22Rv1 (cell line): Measurements from ENCODE around the gene WWOX.

Source experiments
- H3K27ac ChIP-seq: fragments of 450-650 bp; 2 replicates; pipeline ENCODE4 v1.5.1; 2017
- ZFX ChIP-seq: fragments of 450-650 bp; IDR thresholded peaks from 2 replicates; pipeline ENCODE4 v1.6.1; 2017; ENCODE audit warnings: antibody characterized with exemption, borderline replicate concordance
- TF ChIP-seq, protein P1 (sequence below): fragments of 450-650 bp; IDR thresholded peaks from 2 replicates; pipeline ENCODE4 v1.5.1; 2017; ENCODE audit warnings: mild to moderate bottlenecking

The WWOX gene

DNA sequence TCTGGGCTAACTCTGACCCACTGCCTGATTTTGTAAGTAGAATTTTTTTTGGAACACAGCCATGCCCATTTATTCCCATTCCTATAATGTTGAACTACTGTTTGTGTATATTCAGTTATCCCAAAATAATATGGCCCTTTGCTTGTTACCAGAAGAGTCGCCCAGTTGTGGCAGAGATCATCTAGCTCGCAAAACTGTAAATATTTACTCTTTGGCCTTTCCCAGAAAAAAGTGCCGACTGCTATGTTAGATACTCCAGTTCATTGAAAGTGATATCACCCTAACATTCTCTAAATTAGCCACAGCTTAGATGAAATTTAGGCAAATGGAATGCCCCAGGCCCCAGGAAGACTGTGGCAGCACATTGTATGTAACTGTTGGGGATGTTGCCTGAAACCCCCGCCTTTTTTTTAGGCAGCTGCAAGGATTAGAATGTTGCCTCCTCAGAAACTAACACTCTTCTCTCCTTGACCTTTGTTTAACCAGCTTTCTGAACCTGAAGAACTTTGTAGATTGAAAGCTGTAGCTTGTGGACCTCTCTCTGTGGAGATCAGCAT lies 19.1 kb downstream of the WWOX start:
- no peak for TF ChIP-seq ZFX
- TF ChIP-seq, protein P1, sequence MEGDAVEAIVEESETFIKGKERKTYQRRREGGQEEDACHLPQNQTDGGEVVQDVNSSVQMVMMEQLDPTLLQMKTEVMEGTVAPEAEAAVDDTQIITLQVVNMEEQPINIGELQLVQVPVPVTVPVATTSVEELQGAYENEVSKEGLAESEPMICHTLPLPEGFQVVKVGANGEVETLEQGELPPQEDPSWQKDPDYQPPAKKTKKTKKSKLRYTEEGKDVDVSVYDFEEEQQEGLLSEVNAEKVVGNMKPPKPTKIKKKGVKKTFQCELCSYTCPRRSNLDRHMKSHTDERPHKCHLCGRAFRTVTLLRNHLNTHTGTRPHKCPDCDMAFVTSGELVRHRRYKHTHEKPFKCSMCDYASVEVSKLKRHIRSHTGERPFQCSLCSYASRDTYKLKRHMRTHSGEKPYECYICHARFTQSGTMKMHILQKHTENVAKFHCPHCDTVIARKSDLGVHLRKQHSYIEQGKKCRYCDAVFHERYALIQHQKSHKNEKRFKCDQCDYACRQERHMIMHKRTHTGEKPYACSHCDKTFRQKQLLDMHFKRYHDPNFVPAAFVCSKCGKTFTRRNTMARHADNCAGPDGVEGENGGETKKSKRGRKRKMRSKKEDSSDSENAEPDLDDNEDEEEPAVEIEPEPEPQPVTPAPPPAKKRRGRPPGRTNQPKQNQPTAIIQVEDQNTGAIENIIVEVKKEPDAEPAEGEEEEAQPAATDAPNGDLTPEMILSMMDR: no peak
- H3K27ac ChIP-seq: no peak overlapping the region

DNA sequence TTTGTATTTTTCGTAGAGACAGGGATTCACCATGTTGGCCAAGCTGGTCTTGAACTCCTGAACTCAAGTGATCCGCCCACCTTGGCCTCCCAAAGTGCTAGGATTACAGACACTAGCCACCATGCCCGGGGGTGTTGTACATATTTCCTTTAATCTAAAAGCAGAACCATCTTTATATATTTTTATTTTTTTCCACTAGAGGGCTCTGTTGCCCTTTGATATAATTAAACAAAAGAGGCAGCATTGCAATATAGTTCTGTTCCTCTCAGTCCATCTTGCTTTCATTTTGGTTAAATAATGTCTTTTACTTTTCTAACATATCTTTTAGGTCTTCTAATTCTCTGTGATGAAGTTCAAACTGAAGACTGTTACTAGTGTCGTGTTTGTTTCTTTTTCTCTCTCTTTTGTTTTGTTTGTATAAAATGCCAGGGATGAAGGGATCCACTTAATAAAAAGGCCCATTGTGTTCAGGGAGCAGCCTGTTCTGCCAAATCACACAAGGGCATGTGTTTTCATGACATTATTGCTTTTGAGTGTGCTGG lies 23.4 kb downstream of the WWOX start:
- H3K27ac ChIP-seq: peak overlapping the region; percentile 90
- TF ChIP-seq, protein P1: peak; percentile 82
- no peak for TF ChIP-seq ZFX

DNA sequence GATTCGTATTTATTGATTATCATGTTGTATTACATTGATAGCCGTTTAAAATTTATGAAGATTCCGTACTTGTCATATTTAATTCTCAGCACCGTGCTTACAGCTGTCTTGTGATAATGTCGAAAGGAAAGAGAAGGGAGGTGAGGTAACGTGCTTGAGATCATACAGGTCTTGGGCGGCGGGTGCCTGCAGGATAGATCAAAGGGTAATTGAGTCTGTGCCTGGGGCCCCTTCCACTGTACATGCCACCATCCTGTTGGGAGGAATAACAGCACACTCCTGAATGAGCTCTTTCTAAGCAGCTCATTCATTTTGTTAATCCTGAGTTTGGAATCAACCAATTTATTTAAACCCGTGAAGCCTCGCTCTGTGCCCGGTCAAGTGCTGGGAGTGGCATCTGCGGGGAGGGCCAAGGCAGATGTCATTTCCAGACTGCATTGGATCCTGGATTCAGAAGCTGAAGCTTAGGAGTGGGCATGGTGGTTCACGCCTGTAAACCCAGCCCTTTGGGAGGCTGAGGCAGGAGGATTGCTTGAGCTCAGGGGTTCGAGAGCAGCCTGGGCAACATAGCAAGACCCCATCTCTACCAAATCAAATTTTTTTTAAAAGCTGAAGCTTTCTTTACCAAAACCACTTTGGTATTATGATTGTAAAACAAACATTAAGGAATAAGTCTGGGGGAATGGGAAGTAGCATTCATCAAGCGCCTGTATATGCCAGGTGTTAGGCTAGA lies 25.8 kb downstream of the WWOX start:
- H3K27ac ChIP-seq: no peak overlapping the region
- TF ChIP-seq ZFX: no peak
- TF ChIP-seq, protein P1: no peak

DNA sequence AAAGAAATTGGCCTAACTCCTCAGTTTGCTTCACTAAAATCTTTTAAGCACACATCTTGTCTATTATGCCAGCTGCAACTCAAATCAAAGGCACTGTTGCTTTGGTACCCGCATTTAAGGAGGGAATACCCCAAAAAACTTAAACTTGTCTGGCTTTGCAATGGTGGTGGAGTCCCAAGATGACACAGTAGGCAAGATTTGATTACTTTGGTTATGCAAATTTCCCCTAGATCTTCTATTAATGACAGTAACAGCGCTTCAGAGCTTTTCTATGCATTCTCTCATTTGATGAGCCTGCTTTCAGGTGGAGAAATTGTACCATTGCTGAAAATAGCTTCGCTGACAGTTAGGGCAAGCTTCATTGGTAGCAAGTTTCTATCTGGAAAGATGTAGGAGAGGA lies 27.2 kb downstream of the WWOX start:
- H3K27ac ChIP-seq: no peak overlapping the region
- TF ChIP-seq, protein P1: no peak
- no peak for TF ChIP-seq ZFX

DNA sequence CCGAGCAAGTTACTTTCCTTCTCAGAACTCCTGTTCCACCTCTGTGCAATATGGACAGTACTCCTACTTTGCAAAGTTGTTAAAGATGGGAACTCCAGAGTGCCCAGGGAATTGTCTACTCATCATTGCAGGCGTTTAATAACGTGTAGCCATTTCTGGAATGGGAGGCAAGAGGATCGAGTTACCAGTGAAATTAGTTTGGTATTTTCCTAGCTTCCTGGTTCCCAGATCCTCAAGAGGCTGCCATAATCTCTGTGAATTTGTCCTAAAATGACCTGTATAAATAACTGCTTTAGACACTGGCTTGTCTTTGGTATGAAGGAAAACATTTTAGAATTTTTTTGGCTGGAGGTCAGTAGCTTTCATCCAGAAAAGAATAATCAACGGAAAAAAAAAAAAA lies 27.7 kb downstream of the WWOX start:
- TF ChIP-seq, protein P1: no peak
- no peak for TF ChIP-seq ZFX
- H3K27ac ChIP-seq: no peak overlapping the region

DNA sequence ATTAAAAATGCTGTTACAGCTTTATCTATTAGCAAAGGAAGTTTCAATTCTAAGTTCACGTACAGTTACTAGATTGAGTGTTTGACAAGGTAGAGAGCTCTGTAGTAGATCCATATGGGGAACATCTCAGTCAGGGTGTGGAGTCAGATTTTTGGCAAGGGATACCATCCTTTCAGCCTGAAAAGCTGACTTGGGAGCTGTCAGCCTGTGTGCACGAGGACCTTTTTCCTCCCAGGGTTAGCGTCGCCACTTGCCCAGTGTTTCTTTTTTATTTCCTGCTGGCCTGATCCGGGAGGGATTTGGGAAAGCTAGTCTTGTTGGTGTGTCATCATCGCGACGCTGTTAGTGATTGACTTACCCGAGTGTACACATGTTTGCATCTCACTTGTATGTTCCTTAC lies 29.5 kb downstream of the WWOX start:
- H3K27ac ChIP-seq: no peak overlapping the region
- TF ChIP-seq, protein P1: no peak
- TF ChIP-seq ZFX: no peak

DNA sequence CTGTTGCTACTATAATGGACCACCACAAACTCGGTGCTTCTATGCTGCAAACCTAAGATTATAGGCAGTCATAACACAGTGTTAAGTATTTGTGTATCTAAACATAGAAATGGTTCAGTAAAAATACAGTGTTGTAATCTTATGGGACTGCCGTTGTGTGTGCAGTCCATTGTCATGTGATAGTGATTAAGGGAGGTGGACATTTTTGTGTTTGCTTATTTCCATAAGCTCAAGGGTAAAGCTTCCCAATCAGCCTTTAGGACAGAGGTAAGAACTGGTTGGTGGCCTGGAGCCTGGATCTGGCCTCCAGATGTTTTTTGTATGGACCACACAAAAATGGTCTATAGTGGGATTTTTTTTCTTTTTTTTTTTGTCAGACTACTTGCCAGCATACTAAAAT lies 29.9 kb downstream of the WWOX start:
- no peak overlapping the region for H3K27ac ChIP-seq
- no peak for TF ChIP-seq ZFX
- TF ChIP-seq, protein P1: no peak
